Skeletal muscle tissue (tissue), 4 donors: ENCODE data around the gene ISG20L2. TPM values are rescaled to one million over a fixed set of nuclear protein-coding genes. Genes with fewer than 3 reads are reported as not detected.

Source experiments
- H3K27ac ChIP-seq: one replicate; pipeline ENCODE4 v1.7.0; 2013; ENCODE audit warnings: mild to moderate bottlenecking, low read depth, low read length, inconsistent platforms
- H3K27me3 ChIP-seq, 3 donors: one replicate each; pipeline ENCODE4 v1.7.0; 2013; ENCODE audit warnings: low read length in 3 of 3; ENCODE audit not compliant: control insufficient read depth in 3 of 3, insufficient read depth in 3 of 3
- H3K36me3 ChIP-seq, 3 donors: one replicate each; pipeline ENCODE4 v1.7.0; 2013; ENCODE audit warnings: low read length in 3 of 3; ENCODE audit not compliant: control insufficient read depth in 3 of 3, insufficient read depth in 3 of 3
- H3K4me1 ChIP-seq, 3 donors: one replicate each; pipeline ENCODE4 v1.7.0; 2013; ENCODE audit warnings: low read length in 3 of 3, mild to moderate bottlenecking in 3 of 3; ENCODE audit not compliant: control insufficient read depth in 3 of 3, insufficient read depth in 3 of 3
- H3K4me3 ChIP-seq, 3 donors: one replicate each; pipeline ENCODE4 v1.7.0; 2013; ENCODE audit warnings: low read length in 3 of 3
- H3K9ac ChIP-seq, 3 donors: one replicate each; pipeline ENCODE4 v1.7.0; 2013; ENCODE audit warnings: low read length in 3 of 3, mild to moderate bottlenecking in 3 of 3, moderate library complexity in 2 of 3, low read depth in 1 of 3
- H3K9me3 ChIP-seq, 3 donors: one replicate each; pipeline ENCODE4 v1.7.0; 2013; ENCODE audit warnings: low read length in 3 of 3; ENCODE audit not compliant: control insufficient read depth in 3 of 3
- total RNA-seq: library from RNA; depleted of rRNA; stranded (reverse); fragments of >200 nt; gene quantifications from one replicate; pipeline ENCODE4 v1.2.3, GENCODE V29; 2014
- donor health status: Osteomylitis.

The ISG20L2 gene
- total RNA-seq, 1 donor from 2014 or later = 5.2 TPM

GRCh38 chr1:156755527-156755950, 27.0 kb upstream of the ISG20L2 start:
- no peaks in the 10 kb centered on the region for H3K27me3 ChIP-seq

GRCh38 chr1:156754219-156754618, 25.7 kb upstream of the ISG20L2 start:
- H3K4me3 ChIP-seq = no peak overlapping the region
- H3K27me3 ChIP-seq = no peaks in the 10 kb centered on the region
- H3K9me3 ChIP-seq = no peaks in the 10 kb centered on the region
- H3K36me3 ChIP-seq = peaks cover 0 to 4% (median 0%) of the 10 kb centered on the region in 3 donors
- peaks cover 27 to 40% (median 38%) of the 10 kb centered on the region in 3 donors for H3K4me1 ChIP-seq
- no peak overlapping the region for H3K9ac ChIP-seq
- no peak overlapping the region for H3K27ac ChIP-seq

More at GRCh38 chr1:156755527-156755950, 27.0 kb upstream of the ISG20L2 start:
- Histone ChIP-seq H3K36me3 (no peaks in the 10 kb centered on the region), H3K4me1 (peaks cover 18 to 33% (median 31%) of the 10 kb centered on the region in 3 donors), H3K9ac (no peak overlapping the region), H3K9me3 (no peaks in the 10 kb centered on the region), H3K27ac (no peak overlapping the region), H3K4me3 (no peak overlapping the region)

- Histone ChIP-seq H3K9me3 (no peaks in the 10 kb centered on the region), H3K36me3 (peaks cover 0 to 4% (median 0%) of the 10 kb centered on the region in 3 donors), H3K27me3 (no peaks in the 10 kb centered on the region), H3K4me3 (peak overlapping the region; percentile 93 to 98 (median 95)), H3K4me1 (peaks cover 40 to 52% (median 50%) of the 10 kb centered on the region in 3 donors), H3K9ac (peak overlapping the region; percentile 98 to 99 (median 98)), H3K27ac (peak overlapping the region; percentile 32)
Observed at GRCh38 chr1:156752843-156753482, 24.4 kb upstream of the ISG20L2 start.

GRCh38 chr1:156751757-156752481, 23.4 kb upstream of the ISG20L2 start:
- H3K9ac ChIP-seq = peak overlapping the region; percentile 98 to 99 (median 98)
- H3K36me3 ChIP-seq = peaks cover 0 to 4% (median 0%) of the 10 kb centered on the region in 3 donors
- H3K4me1 ChIP-seq = peaks cover 48 to 61% (median 58%) of the 10 kb centered on the region in 3 donors
- peak overlapping the region; percentile 100 for H3K27ac ChIP-seq
- H3K9me3 ChIP-seq = no peaks in the 10 kb centered on the region
- peak overlapping the region; percentile 93 to 98 (median 95) for H3K4me3 ChIP-seq
- no peaks in the 10 kb centered on the region for H3K27me3 ChIP-seq

GRCh38 chr1:156751451-156751756, 22.8 kb upstream of the ISG20L2 start, which contains the start of gene HDGF:
TSS of gene HDGF (minus strand) at chr1:156751675. CDS start at chr1:156751429, 246 bp downstream.
- Histone ChIP-seq H3K36me3 (peaks cover 0 to 4% (median 0%) of the 10 kb centered on the region in 3 donors), H3K9me3 (no peaks in the 10 kb centered on the region), H3K9ac (peak within 1 kb of the TSS; percentile 98 to 99 (median 98)), H3K4me1 (peaks cover 48 to 65% (median 61%) of the 10 kb centered on the region in 3 donors), H3K27me3 (no peaks in the 10 kb centered on the region), H3K4me3 (peak within 1 kb of the TSS; percentile 93 to 98 (median 95)), H3K27ac (peak within 1 kb of the TSS; percentile 100)

GRCh38 chr1:156750711-156751450, 22.3 kb upstream of the ISG20L2 start:
- peaks cover 53 to 70% (median 67%) of the 10 kb centered on the region in 3 donors for H3K4me1 ChIP-seq
- H3K9ac ChIP-seq = peak overlapping the region; percentile 86 to 96 (median 95)
- no peaks in the 10 kb centered on the region for H3K27me3 ChIP-seq
- peaks cover 0 to 4% (median 0%) of the 10 kb centered on the region in 3 donors for H3K36me3 ChIP-seq
- peak overlapping the region; percentile 100 for H3K27ac ChIP-seq
- H3K4me3 ChIP-seq = peak overlapping the region; percentile 88 to 93 (median 89)
- H3K9me3 ChIP-seq = no peaks in the 10 kb centered on the region

- peaks cover 60 to 71% (median 71%) of the 10 kb centered on the region in 3 donors for H3K4me1 ChIP-seq
- H3K27ac ChIP-seq = peak overlapping the region; percentile 100
- peak overlapping the region; percentile 88 to 93 (median 89) for H3K4me3 ChIP-seq
- H3K9me3 ChIP-seq = no peaks in the 10 kb centered on the region
- H3K36me3 ChIP-seq = peaks cover 0 to 4% (median 0%) of the 10 kb centered on the region in 3 donors
- peak overlapping the region; percentile 86 to 96 (median 95) for H3K9ac ChIP-seq
- no peaks in the 10 kb centered on the region for H3K27me3 ChIP-seq
Observed at GRCh38 chr1:156750191-156750672, 21.7 kb upstream of the ISG20L2 start.

GRCh38 chr1:156749419-156750118, 21.0 kb upstream of the ISG20L2 start:
- Histone ChIP-seq H3K27ac (peak overlapping the region; percentile 100), H3K4me3 (peak overlapping the region; percentile 88 to 93 (median 89)), H3K36me3 (peaks cover 0 to 8% (median 5%) of the 10 kb centered on the region in 3 donors), H3K9me3 (no peaks in the 10 kb centered on the region), H3K4me1 (peaks cover 66 to 76% (median 68%) of the 10 kb centered on the region in 3 donors), H3K9ac (peak overlapping the region; percentile 86 to 96 (median 95)), H3K27me3 (no peaks in the 10 kb centered on the region)
